Inflammatory macrophage treated with lipopolysaccharide for 4 hours (primary cell): ENCODE results near the gene EXD2.
"Not testable (repeated sequence)": the region's sequence is repeated elsewhere in the genome, so short reads cannot be mapped to it uniquely, and the experiment has no call there.

Experiments used
- DNase-seq: peaks from one replicate; pipeline ENCODE4 v3.0.0-alpha.2; 2020

Gene EXD2

GRCh38 chr14:69282448-69282847 is 91.2 kb downstream of the EXD2 start:
- no peak for DNase-seq

GRCh38 chr14:69284170-69284569 is 92.9 kb downstream of the EXD2 start:
- no peak for DNase-seq

- no peak for DNase-seq
Observed at GRCh38 chr14:69285661-69286255, 94.5 kb downstream of the EXD2 start.

GRCh38 chr14:69287098-69288010 is 96.1 kb downstream of the EXD2 start:
- no peak for DNase-seq

- DNase-seq, result no peak
Observed at GRCh38 chr14:69288011-69288771, 96.9 kb downstream of the EXD2 start.

- no peak for DNase-seq
Observed at GRCh38 chr14:69288956-69289705, 97.8 kb downstream of the EXD2 start.

- no peak for DNase-seq
Observed at GRCh38 chr14:69289811-69290520, 98.7 kb downstream of the EXD2 start.

- DNase-seq, result not testable (repeated sequence)
Observed at GRCh38 chr14:69290881-69291280, 99.6 kb downstream of the EXD2 start.

GRCh38 chr14:69291396-69291795 is 100.1 kb downstream of the EXD2 start:
- DNase-seq, result no peak

GRCh38 chr14:69291891-69292561 is 100.7 kb downstream of the EXD2 start:
- no peak for DNase-seq
